GM12878 (cell line): ENCODE data around the gene FYB1. TPM values are rescaled to one million over a fixed set of nuclear protein-coding genes. Genes with fewer than 3 reads are reported as not detected.

Source experiments
- CREM ChIP-seq: IDR thresholded peaks from 2 replicates; pipeline ENCODE4 v1.6.1; 2014; ENCODE audit warnings: antibody characterized with exemption, low read depth
- CTCF ChIP-seq, 3 experiments: IDR thresholded peaks in 2 of 3; conservative IDR thresholded peaks in 1 of 3; 2 replicates each; pipeline ENCODE4 v1.5.1; 2011; ENCODE audit warnings: low read depth in 3 of 3, low read length in 3 of 3, mild to moderate bottlenecking in 3 of 3, control low read depth in 2 of 3, moderate library complexity in 2 of 3, inconsistent platforms in 1 of 3, mixed read lengths in 1 of 3; ENCODE audit not compliant: control insufficient read depth in 2 of 3, insufficient read depth in 1 of 3; ENCODE audit errors: extremely low read depth in 1 of 3
- EED ChIP-seq: sonication (generic); IDR thresholded peaks from 2 replicates; pipeline ENCODE4 v1.6.1; 2016; ENCODE audit warnings: antibody characterized with exemption, low read depth
- FOS ChIP-seq: IDR thresholded peaks from 3 replicates; pipeline ENCODE4 v1.6.1; 2011; ENCODE audit warnings: borderline replicate concordance; ENCODE audit not compliant: insufficient read length; ENCODE audit errors: extremely low read depth
- GATAD2B ChIP-seq: fragments of 450-650 bp; conservative IDR thresholded peaks from 2 replicates; pipeline ENCODE4 v1.6.1; 2017; ENCODE audit warnings: low read depth, mild to moderate bottlenecking, moderate library complexity
- IKZF1 ChIP-seq: fragments of 450-650 bp; conservative IDR thresholded peaks from 2 replicates; pipeline ENCODE4 v1.6.1; 2017; ENCODE audit warnings: antibody characterized with exemption, mild to moderate bottlenecking
- MLLT1 ChIP-seq: fragments of 450-650 bp; IDR thresholded peaks from 2 replicates; pipeline ENCODE4 v1.6.1; 2016; ENCODE audit warnings: mild to moderate bottlenecking
- NBN ChIP-seq: fragments of 450-650 bp; IDR thresholded peaks from 2 replicates; pipeline ENCODE4 v1.6.1; 2016
- NFXL1 ChIP-seq: fragments of 450-650 bp; IDR thresholded peaks from 2 replicates; pipeline ENCODE4 v1.6.1; 2017; ENCODE audit warnings: antibody characterized with exemption, mild to moderate bottlenecking, borderline replicate concordance
- POLR2AphosphoS5 ChIP-seq: IDR thresholded peaks from 2 replicates; pipeline ENCODE4 v1.6.1; 2011; ENCODE audit warnings: mild to moderate bottlenecking, low read length, inconsistent platforms
- PRDM15 ChIP-seq: fragments of 450-650 bp; formaldehyde crosslinking; IDR thresholded peaks from 2 replicates; pipeline ENCODE4 v1.4.0; 2020; ENCODE audit warnings: mild to moderate bottlenecking, moderate library complexity
- RCOR1 ChIP-seq: conservative IDR thresholded peaks from 2 replicates; pipeline ENCODE4 v1.6.1; 2012; ENCODE audit warnings: low read depth, low read length, improper control_type of control experiment
- RELA ChIP-seq: fragments of 450-650 bp; IDR thresholded peaks from 2 replicates; pipeline ENCODE4 v1.8.0; 2014; ENCODE audit warnings: borderline replicate concordance; ENCODE audit not compliant: partially characterized antibody
- SMC3 ChIP-seq: IDR thresholded peaks from 2 replicates; pipeline ENCODE4 v1.6.1; 2011; ENCODE audit warnings: low read length, improper control_type of control experiment, borderline replicate concordance
- TAF1 ChIP-seq: IDR thresholded peaks from 2 replicates; pipeline ENCODE4 v1.6.1; 2011; ENCODE audit warnings: mild to moderate bottlenecking, low read depth, low read length, borderline replicate concordance
- TCF7 ChIP-seq: IDR thresholded peaks from 2 replicates; pipeline ENCODE4 v1.6.1; 2014; ENCODE audit warnings: antibody characterized with exemption, borderline replicate concordance
- YBX1 ChIP-seq: fragments of 450-650 bp; IDR thresholded peaks from 2 replicates; pipeline ENCODE4 v1.6.1; 2016; ENCODE audit warnings: antibody characterized with exemption
- YY1 ChIP-seq: IDR thresholded peaks from 2 replicates; pipeline ENCODE4 v1.6.1; 2011; ENCODE audit warnings: low read depth, mild to moderate bottlenecking, low read length
- ZBTB4 ChIP-seq: fragments of 450-650 bp; formaldehyde crosslinking; IDR thresholded peaks from 2 replicates; pipeline ENCODE4 v1.4.0; 2022; ENCODE audit warnings: mild to moderate bottlenecking, moderate library complexity
- ZSCAN29 ChIP-seq: fragments of 450-650 bp; IDR thresholded peaks from 2 replicates; pipeline ENCODE4 v1.6.1; 2017; ENCODE audit warnings: mild to moderate bottlenecking, moderate library complexity
- polyA plus RNA-seq, 11 experiments: library from polyadenylated mRNA; depleted of rRNA in 4 of 11; unstranded in 6 of 11; stranded (reverse) in 5 of 11; fragments of >200 nt; fragmentation: Nextera tagmentation in 4 of 11; fragmentation: Illumina TruSeq in 1 of 11; extraction: Ambion mirVana in 4 of 11; extraction: Trizol in 1 of 11; gene quantifications; 1 replicate in 1 of 11; 2 replicates in 10 of 11; pipeline versions ENCODE4 v1.2.1 to v1.2.3, GENCODE V29; 2011 to 2016; ENCODE audit warnings: inconsistent platforms in 2 of 11, missing spikeins in 2 of 11, low read depth in 1 of 11
- total RNA-seq, 4 experiments: library from RNA; depleted of rRNA in 3 of 4; stranded (reverse); fragments of >200 nt in 3 of 4; fragmentation: Illumina TruSeq in 1 of 4; extraction: Trizol in 1 of 4; gene quantifications; 2 replicates each; pipeline versions ENCODE4 v1.2.1 to v1.2.3, GENCODE V29; 2013 to 2021

The FYB1 gene
- total and polyA plus RNA-seq, 10 of the 15 experiments (the other 5 are each of a cell fraction or from before 2014, with no cell fraction given): 0.06 to 4.3 (median 0.25) TPM; not detected in 2

DNA sequence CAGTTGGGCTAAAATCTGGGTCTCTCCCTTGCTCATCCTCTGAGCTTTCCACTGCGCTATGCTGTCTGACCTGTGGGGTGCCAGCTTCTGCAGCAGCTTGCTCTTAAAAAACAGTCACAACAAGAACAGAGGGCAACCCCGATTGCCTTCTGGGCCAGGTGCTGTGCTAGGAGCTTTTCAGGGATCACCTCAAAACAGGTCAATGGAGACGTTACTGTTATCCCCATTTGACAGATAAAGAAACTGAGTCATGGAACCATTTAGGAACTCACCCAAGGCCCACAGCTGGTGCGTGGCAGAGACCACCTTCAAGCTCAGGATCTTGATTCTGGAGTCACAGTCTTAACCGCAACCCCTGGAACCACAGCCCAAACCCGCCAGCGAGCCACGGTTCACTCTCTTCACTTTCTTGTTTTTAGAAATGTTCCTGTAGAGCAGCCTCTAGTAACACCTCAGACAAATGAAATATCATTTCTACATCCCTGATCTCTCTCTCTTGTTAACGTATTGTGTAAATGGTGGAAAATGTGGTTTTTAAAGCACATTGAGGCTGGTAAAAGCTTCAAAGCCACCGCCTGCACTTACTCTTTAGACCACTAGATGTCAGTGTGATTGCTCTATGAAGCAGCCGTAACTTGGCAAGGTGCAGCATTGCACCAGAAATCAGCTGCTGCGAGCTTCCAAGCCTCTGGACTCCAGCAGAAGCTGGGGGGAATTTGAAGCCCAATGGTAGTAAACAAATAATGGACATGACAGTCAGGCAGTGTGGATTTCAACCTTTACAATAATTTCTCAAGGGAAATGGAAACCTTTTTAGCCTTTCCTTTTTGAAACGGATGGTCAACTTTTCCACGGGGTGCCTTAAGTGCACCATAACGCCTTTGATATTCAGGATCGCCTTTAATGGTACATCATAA lies 1.7 kb downstream of the FYB1 start (continued):
- TF ChIP-seq ZBTB4 (CRISPR knock-in tag) (no peak), TAF1 (no peak), EED (no peak), ZSCAN29 (no peak), RCOR1 (no peak), FOS (no peak), CTCF (IDR thresholded peaks at IDR 0.05 in 2 of 3, conservative IDR thresholded peaks at IDR 0.05 in 1 of 3; ENCODE audit: control insufficient read depth in 2 of 3, extremely low read depth in 1 of 3, insufficient read depth in 1 of 3, low read depth in 3 of 3, low read length in 3 of 3) (peak; percentile 92 to 96 (median 95)), YY1 (0 out of 2 replicates have a peak, but pooled peaks have one; percentile 41), TCF7 (0 out of 2 replicates have a peak, but pooled peaks have one; percentile 60), RELA (no peak), NBN (no peak), PRDM15 (CRISPR knock-in tag) (no peak), SMC3 (peak; percentile 95), IKZF1 (no peak), CREM (no peak), MLLT1 (peak; percentile 41; the same call in 1 of the 2 replicates), YBX1 (no peak), NFXL1 (no peak), POLR2AphosphoS5 (no peak), GATAD2B (no peak)
